ENCODE results near the gene PNLIP.

PNLIP gene

DNA sequence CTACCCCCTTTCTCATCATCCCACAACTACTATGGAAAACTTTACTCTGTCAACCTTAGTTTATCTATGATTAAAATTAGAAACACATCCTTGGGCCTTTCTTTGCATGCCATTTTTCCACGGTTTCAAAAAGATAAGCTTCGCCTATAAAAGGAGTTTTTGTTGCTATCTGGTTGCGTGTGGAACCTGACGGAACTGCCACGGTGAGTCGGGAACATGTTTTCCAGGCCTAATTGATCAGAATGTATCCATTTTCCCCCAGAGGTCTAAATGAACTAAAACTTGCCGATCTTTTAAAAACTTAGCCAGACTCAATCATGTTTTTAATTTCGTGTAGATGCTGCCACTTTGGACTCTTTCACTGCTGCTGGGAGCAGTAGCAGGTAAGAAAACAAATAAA is at the start of gene PNLIP:
Gene PNLIP, plus strand, starts transcription at position 176 of the 400 bp plus-strand sequence. Its CDS starts 162 bp downstream, at position 338.
- no peak for DNase-seq

DNA sequence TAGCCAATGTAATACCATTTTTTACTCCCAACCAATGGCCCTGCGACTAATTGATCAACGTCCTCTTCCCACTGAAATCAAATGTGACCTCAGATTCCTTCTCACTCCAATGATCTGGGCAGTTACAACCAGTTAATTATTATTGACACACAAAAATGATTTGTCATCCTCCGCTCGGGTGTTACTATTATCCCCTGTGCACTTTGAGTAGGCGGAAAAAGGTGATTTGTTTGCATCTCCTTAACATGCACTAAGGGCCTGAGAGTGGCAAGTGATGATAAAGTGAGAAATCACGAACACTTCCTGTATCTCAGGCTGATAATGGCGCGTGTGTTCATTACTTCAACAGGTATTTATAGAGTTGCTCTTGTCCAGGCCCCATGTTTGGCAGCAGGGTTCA is 40.9 kb upstream of the PNLIP start:
- DNase-seq = no peak

DNA sequence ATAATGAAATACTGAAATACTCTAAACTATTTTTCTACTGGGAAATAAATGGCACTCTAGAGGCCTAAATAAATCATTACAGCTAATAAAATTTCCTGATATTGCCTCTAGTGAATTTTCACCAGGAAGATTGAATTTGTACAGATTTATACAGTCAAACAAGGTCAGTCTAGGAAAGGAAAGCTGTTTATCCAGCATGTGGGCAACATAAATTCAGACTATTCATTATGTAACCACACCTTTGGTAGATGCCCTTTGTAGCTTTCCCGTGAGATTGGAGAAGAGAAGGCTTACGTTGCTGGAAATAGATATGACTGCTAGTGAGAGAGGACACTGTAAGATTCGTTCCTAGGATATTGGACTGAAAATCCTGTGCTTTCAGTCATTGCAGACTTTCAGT is 35.2 kb upstream of the PNLIP start:
- no peak for DNase-seq

DNA sequence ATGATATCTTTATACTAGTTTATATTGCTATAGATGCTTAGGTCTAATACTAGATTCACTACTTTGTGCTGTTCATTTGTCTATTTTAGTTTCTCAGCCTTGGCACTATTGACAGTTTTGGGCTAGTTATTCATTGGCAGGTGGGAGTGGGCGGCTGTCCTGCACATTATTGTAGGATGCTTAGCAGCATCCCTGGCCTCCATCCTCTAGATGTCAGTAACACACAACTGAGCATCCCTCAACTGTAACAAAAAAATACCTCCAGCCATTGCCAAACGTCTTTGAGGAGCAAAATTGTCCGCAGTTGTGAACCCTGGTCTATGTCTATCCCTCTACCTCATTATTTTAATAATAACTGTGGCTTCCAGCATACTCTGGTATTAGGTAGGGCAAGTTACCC is 34.4 kb upstream of the PNLIP start:
- DNase-seq = no peak

DNA sequence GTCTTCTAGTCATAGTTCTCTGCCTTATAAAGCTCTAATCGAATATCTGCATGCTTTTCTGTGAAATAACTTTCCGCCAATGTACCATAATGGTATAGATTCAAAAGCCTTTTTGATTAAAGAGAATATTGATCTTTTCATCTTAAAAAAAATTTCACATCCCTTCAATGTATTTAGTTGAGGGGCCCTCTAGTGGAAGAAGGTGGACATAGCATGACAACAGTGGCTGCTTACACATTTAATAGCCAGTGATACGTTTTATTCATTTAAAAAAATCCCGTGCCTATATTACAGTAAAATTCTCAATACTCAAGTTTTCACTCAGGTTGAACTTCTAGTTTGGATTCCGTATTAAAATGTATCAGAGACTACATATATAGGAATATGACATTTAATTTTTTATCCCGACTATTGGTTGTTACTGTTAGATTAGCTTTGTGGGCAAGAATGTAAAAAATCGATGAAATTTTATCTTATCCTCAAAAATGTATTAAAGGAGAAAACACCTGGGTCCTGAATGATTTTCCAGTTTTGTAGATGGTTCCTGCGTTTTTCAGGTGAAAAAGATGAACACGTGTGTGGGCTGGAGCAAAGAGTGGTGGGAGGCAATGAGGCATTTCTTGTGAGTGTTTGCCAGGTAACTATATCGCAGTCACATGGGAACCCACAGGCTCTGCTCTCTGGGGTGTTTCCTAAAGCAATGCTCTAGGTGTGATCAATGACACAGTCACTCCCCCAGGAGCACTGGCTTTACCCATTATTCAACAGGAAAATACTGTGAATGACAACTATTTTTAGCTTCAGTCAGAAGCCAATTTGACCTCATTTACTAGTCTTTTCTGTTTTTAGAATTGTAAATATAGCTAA is 24.1 kb upstream of the PNLIP start:
- DNase-seq = no peak

DNA sequence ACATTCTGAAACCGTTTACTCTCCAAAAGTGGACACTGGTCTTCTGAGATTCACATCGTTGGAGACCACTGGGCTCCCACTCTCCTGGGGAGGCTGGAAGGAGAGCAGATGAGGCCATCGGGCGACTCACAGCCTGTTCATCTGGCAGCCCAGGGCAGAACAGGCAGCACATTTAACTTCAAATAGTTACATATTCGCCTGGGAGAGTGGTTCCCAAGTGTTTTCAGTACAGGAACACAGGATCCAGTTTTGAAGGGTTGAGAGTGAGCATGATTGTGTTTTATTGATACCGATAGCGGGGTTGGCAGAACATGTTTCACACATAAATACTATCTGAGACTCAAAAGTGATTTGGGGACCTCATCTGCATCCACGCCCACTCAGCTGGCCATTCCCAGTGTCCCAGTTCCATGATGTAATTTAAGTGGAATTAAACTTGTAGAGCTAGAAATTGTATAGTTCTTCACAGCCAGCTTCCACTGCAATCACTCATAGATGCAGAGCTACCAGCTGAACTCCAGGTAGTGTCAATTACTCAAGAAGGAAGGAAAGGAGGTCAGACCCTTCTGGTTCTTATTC is 22.8 kb upstream of the PNLIP start:
- DNase-seq = no peak

DNA sequence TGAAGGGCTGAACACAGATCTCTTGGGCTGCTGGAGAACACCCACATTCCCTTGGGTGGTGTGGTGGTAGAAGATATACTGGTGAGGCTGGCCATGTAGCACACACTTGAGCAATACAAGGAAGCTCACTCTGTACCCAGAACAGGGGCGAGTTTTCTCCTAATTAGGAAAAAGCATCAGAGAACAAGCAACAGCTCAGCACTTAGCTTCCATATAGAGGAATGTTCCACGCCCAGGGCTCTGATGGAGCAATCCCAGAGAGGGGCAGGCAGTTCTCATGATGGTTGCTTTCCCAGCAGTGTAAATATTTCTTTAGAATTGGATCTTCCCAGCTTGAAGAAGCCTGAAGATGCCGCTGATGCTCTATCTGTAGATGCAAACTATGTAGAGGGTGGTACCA is 21.0 kb upstream of the PNLIP start:
- no peak for DNase-seq

DNA sequence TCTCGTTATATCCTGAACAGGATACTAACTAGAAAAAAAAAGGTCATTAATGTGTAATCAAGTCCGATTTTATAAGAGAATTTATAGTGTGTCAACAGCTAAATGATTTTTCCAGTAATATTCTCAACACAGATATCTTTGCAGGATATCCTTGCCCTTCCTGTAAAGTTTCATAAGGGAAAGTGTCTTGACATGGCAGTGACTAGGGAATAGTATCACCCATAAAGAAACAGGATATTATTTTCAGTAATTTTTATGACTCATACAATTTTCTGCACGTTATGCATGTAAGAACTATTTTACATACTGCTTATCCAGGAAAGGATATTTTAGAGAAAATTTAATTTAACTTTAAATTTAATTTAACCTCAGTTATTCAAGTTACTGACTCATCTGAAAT is 19.5 kb upstream of the PNLIP start:
- no peak for DNase-seq

DNA sequence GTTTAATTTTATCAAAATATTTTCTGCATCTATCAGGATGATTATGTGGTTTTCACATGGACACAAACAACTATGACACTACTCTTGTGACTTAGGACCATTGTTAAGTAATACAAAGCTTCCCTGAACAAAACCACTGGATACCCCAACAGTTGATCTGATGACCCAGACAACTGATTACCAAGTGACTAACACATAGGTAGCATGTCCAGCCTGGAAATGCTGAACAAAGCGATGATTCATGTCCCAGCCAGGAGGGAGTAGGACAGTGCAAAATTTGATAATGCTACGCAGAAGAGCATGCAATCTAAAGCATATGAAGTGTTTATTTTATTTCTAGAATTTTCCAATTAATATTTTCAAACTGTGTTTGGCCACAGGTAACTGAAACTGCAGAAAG is 8.9 kb upstream of the PNLIP start:
- DNase-seq = no peak

DNA sequence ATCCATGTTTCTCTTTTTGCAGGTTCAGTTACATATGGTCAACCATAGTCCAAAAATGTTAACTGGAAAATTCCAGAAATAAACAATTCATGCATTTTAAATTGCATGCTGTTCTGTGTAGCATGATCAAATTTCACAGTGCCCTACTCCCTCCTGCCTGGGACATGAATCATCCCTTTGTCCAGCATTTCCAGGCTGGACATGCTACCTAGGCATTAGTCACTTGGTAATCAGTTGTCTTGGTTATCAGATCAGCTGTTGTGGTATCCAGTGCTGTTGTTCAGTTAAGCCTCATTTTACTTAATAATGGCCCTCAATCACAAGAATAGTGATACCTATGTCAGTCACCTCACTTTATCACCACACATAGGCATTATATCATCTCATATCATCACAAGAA is 7.3 kb upstream of the PNLIP start:
- DNase-seq = no peak

DNA sequence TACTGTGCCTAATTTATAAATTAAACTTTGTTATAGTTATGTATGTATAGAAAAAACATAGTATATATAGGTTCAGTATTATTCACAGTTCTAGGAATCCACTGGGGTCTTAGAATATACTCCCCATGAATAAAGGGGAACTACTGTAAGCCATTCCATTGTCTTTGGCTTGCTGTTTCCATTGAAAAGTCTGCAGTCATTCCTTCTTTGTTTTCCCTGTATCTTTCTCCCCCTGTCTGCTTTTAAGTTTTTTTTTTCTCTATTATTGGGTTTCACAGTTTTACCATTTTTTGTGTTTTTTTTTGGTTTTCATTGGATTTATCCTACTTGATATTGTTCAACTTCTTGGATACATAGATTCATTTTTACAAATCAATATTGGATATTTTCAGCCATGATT is 6.7 kb upstream of the PNLIP start:
- no peak for DNase-seq

DNA sequence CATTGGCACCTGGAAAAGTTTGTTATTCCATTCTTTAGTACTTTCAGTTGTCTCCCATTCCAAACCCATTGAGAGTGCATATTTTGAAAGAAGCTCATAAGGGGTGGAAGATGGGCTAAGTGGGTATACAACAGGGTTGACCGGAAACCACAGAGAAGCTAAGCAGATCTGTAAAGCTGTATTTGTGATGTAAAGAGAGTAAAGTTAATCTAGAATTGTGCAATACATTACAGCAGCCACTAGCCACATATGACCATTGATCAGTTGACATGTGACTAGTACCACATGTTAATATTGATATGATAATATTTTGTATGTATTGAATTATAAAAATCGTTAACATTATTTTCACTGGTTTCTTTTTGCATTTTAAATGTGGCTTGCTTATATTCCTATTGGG is 4.9 kb upstream of the PNLIP start:
- no peak for DNase-seq

DNA sequence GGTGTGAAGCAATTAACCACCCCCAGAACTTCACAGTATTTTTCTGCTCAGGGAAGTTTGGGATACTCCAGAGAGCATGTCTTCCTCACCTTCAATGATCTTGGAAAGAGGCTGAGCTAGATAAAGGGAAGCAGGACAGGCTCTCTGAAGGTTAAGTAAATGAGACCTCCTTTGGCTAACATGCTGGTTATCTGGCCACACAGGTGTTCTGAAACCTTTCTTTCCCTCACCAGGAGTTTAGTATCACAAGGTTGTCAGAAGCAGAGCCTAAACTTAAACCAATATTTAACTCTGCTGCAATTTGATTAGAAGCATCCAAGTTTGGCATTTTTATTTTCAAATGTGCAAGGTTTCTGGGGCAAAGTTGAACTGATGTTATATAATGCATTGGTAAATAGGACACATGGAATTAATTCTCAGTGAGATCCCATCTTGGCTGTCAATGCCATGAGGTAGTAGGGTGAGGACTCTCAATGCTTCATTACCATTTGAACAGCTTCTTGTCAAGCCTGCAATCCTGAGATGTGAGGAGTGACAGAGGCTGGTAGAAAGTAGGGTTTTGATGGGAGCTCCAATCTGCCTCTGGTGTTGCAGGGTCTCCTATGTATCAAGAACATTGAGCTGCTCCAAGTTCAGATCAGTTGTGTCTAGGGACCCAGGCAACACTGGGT is 3.6 kb upstream of the PNLIP start:
- no peak for DNase-seq

DNA sequence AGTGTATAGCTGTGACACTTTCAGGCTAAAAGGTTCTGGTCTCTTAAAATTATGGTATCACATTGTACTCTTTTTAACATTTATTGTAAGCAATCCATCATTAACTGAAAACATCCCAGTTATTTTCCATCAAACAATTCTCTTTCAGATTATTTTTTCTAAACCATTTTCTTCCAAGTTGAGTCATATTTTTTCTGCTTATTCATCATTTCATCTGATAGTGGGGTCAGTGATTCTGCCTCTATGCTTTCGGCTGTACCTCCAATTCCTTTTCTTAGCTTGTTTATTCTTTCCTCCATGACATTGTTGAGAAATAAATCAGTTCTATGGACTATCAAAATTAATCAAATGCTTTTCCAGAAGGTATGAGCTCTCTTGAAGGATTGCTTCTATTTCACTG is 609 bp upstream of the PNLIP start:
- no peak for DNase-seq

DNA sequence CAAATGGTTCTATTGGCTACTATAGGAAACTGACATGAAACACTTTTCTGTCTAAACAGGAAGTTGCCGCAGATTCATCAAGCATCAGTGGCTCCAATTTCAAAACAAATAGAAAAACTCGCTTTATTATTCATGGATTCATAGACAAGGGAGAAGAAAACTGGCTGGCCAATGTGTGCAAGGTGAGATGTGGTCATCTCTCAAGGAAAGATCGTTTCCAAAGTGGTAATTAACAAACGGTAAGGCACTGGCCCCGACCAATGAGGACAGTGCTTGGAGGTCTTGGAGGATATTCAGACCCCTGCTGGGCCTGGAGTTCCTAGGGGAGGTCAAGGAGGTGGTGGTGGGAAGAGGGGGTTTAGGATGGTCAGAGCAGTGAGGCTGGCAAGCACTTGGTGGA is 2.6 kb downstream of the PNLIP start:
- no peak for DNase-seq

DNA sequence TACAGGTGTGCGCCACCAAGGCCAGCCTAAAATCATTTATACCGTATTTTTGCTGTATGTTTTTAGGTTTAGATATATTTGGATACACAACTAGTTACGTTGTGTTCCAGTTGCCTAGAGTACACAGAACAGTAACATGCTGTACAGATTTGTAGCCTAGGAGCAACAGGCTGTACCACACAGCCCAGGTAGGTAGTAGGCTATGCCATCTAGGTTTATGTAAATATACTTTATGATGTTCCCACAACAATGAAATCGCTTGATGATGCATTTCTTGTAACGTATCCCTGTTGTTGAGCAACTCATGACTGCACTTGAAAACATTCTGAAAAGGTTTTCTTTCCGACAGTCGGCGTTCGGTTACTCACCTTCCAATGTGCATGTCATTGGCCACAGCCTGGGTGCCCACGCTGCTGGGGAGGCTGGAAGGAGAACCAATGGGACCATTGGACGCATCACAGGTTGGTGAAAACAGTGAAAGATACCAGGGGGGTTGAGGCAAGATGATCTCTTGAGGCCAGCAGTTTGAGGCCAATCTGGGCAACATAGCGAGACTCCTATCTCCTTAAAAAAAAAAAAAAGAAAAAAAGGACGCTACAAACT is 7.7 kb downstream of the PNLIP start:
- DNase-seq = no peak

DNA sequence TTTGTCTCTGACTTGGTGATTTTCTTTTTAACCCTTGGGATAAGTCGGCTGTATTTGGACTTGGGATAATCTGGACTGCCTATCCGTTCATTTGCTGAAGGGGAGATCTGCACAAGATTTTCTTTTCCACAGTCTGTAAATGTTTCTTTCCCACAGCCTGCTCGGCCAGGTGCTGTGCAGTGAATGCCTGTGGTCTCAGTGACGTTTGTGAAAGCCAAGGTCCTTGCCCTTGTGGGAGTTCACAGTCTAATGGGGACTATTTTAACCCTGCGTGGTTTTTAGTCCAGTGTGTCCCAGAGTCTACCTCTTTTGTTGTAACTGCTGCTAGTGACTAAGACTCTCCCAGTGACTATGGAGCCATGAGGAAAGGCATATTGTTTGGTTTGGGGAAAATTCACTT is 8.9 kb downstream of the PNLIP start:
- no peak for DNase-seq

DNA sequence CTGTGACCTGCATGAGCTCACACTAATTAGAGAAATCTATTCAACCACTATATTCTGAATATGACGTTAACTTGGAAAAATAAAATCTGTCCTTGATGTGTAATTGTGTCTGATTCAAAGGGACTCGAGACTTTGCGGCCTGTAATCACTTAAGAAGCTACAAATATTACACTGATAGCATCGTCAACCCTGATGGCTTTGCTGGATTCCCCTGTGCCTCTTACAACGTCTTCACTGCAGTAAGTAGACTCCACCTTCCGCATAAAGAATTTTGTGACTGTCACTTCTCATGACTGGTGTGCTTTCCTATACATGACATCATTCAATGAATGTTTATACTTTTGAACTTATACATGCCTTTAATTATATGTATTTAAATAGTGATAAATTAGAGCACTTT is 10.1 kb downstream of the PNLIP start:
- no peak for DNase-seq

DNA sequence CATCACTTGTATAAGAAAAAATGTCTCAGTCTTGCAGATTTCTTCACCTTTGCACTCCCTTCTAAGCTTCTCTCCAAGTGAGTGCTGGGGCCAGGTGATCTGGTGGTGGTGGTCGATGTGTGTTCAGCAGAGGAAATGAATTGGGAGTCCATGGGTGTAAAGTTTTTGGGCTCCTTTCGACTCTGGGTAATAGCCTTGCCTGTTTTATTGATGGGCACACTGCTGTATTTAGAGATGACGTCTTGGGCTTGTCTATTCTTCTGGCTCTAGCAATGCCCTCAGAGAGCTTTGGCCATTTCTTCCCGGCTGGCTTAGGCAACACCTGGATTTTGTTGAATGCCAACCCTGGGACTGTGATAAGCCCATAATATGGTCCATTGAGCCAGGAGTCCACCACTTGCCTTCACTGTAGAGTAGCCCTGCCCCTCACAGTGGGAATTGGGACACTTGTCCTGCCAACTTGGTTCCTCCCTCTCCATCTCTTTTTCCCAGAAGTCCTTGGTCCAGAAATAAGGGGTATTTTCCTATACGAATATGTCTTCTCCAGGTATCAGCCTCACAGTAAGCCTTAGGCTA is 11.7 kb downstream of the PNLIP start:
- DNase-seq = no peak

DNA sequence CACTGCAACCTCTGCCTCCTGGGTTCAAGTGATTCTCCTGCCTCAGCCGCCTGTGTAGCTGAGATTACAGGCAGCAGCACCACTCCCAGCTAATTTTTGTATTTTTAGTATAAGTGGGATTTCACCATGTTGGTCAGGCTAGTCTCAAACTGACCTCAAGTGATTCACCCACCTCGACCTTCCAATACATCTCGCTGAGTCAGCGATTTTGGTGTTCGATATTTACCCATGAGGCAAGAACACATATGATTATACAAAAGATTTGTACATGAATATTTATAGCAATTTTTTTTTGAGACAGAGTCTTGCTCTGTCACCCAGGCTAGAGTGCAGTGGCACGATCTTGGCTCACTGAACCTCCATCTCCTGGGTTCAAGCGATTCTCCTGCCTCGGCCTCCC is 19.8 kb downstream of the PNLIP start:
- DNase-seq = no peak

DNA sequence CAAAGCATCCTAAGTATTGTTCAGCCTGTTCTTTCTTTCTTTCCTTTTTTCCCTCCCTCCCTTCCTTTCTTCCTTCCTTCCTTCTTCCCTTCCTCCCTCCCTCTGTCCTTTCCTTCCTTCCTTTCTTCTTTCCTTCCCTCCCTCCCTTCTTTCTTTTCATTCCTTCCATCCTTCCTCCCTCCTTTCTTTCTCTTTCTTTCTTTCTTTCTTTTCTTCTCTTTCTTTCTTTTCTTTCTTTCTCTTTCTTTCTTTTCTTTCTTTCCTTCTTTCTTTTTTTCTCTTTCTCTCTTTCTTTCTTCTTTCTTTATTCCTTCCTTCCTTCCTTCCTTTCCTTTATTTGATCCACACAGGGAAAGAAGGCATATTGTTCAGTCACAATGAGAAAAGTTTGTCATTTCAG is 21.2 kb downstream of the PNLIP start:
- no peak for DNase-seq

DNA sequence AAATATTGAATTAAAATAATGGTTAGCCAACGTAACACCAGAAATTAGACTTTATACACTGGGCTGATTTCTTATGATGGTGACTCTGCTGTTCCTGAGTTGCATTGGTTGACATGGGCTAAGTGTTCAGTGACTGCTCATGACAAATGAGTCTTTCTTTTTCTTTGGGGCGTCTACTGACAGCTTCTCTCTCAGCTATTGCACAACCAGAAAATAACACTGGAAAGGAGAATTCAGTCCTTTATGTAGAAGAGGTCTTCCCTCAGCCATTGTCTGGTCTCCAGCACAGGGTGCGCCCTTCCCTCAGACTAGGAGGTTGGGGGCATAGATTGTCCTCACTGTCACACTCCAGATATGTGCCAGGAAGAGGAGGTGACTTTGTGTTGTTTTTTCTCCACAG is 21.6 kb downstream of the PNLIP start:
- no peak for DNase-seq

DNA sequence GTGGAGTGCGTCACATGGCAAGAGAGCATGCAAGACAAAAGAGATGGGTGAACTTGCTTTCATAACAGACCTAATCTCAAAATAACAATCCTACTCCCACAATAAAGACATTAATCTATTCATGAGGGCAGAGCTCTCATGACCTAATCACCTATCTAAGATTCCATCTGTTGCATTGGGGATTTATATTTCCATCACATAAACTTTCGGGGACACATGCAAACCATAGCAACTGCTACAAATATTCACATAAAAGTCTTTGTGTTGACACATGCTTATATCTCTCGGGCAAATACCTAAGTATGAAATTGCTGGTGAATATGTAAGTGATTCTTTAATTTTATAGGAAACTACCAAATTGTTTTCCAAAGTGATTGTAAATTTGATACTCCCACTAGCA is 29.1 kb downstream of the PNLIP start:
- no peak for DNase-seq
